NCI-H446 (cell line): ENCODE data around the gene ADGRL3.

Experiments
- DNase-seq, 2 experiments: peaks; one replicate each; lab custom pipeline; 2025; lab: John Stamatoyannopoulos, UW

The ADGRL3 gene

DNA sequence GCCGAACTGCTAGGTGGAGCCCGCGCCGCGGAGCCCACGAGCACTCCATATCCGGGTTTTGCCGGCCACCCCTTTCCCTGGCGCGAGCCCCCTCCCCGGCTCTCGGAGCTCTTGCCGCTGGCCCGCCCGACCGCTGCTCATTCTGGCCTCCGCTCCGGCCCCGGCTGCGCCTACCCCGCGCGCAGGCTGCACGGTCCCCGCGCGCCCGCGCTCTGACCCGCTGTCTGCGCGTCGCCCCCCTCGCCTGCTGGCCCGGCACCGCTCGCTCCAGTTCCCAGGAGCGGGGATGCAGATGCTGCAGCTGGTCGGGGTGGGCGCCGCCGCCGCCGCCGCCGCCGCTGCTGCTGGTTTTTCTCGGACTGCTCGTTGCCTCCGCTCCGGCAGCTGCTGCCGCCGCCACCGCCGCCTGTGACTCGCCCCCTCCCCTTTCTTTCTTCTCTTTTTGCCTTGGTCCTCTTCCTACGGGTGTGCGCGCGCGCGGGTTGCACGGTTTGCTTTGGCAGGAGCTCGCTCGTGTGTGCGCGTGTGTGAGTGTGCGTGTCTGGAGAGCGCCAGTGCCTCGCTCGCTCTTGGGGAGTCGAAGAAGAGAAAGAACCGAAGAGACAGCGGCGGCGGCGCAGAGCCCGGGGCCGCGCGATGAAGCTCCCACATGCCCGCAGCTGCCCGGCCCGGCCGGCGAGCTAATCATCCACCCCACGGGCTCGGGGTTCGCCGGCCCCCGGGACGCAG is at the start of gene ADGRL3:
TSS of gene ADGRL3 (plus strand) at position 140 of the 729 bp plus-strand sequence.
- peak; percentile 56 to 72 for DNase-seq

DNA sequence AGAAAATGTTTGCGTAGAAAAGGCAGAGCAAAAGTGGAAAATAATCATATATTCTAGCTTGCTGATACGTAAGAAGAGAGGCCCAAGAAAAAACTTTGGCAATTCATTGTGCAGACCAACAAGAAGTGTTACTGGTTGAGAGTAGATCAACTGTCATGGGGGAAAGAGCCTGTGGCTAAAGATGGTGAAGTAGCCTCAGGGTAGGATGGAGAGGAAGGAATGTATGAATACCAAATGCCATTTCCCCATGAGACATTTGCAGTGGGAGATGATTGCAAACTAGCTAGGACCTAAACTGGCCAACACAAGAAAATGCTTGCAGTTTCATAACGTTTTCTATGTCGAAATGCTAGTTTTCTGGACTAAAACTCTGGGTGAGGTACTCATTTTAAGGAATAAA is 47.7 kb upstream of the ADGRL3 start:
- no peak for DNase-seq

DNA sequence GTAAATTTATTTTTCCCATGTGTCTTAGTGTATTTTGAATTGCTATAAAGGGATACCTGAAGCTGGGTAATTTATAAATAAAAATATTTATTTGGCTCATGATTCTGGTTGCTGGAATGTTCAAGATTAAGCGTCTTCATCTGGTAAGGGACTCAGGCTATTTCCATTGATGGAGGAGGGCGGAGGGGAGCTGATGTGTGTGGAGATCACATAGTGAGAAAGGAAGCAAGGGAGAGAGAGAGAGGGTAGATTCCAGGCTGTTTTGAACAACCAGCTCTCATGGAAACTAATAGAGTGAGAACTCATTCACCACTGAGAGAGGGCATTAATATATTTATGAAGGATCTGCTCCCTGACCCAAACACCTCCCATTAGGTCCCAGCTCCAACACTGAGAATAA is 39.6 kb upstream of the ADGRL3 start:
- DNase-seq, result no peak

DNA sequence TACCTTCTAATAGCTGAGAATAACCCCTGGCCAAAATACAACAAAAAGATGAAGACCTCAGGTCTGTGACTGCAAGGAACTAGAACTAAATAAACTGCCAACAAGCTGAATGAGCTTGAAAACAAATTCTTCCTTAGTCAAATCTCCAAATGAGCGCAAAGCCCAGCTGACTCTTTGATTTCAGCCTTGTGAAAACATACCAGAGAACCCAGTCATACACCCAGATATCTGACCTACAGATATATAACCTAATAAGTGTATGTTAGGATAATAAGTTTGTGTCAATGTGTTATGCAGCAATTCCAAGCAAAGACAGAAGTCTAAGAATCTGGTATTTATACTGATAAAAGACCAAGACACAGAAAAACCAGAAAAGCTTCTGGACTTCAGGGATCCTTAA is 38.0 kb upstream of the ADGRL3 start:
- no peak for DNase-seq

DNA sequence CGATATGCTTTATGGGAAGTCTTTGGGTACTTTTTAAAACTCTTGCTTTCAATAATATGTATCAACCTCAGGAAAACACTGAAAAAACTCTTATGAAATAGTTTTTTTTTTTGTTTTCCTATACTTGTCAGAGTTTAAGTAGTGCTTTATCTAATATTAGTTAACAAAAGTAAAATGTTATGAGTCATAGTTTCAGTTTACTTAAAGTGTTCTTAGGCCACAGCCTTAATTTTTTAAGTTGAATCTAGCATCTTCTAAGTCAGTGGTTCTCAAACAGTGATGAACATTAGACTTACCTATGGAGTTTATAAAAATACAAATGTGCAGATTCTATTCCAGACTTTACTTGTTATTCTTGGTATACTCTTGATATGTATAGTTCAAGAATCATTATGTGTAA is 26.3 kb upstream of the ADGRL3 start:
- DNase-seq, result no peak

DNA sequence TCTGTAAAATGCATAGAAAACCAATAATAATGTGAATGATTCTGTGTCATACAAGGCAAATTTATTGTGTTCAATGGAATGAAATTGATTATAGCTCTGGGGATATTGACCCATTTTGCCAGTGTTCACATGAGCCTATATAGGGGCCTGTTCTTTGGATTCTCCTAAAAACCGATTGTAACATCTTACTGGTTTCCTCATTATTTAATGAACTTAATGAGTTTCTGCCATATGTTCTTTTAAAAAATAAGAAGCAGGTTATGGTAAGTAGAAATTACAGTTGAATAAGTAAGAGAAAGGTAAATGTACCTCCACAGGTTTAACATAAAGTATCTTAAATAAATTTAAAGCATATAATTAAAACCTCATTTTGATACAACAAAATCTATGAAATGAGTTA is 24.6 kb upstream of the ADGRL3 start:
- no peak for DNase-seq

DNA sequence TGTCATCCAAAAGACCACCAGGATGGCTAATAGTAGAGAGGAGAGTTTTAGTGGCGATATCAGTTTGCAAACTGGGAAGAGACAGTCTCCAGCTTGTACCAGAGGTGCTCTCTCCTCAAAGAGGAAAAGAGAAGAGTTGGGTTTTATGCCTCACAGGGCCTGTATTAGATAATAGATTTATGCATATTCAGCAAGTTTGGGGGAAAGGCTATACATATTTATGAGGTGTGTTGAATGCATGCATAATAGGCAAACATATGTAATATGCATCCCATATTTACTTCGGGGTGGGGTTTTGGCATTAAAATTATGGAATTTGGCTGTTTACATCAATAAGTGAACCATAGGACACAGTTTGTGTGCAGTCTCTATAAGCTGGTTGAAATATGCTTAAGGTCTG is 22.8 kb upstream of the ADGRL3 start:
- no peak for DNase-seq

DNA sequence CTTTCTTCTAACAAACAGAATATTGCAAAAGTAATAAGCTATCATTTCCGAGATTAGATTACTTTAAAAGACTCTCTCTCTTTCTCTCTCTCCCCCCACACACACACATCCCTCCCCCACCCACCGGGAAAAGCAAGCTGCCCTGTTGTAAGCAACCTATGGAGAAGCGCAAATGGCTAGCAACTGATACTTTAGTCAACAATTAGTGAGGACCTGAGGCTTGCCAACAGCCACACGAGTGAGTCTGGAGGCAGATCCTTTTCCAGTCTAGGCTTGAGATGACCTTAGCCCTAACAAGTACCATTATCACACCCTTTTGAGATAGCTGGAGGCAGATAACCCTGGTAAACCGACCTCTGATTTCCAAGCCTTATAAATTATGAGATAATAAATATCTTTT is 19.7 kb upstream of the ADGRL3 start:
- no peak for DNase-seq

DNA sequence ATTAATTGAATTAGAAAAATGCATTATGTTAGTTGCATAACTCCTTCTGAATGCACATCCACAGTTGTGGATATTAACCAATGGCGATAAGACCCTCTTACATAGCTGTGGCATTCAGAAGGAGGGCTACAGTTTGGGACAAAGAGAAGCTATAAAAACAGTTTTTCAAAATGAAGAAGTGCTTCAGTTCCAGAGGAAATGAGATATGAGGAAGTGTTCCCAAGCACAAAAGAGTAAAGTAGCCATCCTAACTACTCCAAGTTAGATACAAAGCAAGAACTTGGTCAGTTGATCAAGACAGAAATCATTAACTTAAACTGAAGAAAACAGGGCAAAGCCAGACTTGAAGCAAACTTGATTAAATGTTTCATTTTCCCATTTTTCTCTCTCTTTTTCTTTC is 17.2 kb upstream of the ADGRL3 start:
- DNase-seq, result no peak

DNA sequence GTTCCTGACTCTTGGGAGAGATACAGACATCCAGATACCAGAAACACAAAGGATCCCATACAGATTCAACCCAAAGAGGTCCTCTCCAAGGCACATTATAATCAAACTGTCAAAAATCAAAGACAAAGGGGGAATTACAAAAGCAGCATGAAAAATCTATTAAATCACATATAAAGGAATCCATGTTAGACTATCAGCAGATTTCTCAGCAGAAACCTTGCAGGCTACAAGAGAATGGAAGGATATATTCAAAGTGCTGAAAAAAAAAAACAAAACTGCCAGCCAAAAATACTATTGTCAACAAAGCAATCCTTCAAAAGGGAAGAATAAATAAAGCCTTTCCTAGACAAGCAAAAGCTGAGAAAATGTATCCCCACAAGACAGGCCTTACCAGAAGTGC is 14.8 kb upstream of the ADGRL3 start:
- no peak for DNase-seq

DNA sequence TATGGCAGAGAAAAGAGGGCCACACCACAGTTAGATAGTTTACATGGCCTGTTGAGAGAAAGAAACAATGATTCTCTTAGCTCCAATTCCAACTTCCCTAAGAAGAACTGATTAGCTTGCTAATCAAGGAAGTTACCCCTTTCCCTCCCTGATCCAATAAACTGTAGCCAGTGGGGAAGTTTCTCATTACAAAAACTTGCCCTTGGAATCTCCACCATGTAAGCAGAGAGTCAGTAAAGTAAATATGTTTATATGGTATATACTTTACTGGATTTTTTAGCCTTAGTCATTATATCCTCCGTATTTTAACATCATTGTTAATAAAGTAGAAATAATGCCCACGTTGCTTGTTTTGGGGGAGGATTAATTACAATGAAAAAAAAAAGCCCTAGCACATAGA is 7.7 kb upstream of the ADGRL3 start:
- DNase-seq, result no peak

DNA sequence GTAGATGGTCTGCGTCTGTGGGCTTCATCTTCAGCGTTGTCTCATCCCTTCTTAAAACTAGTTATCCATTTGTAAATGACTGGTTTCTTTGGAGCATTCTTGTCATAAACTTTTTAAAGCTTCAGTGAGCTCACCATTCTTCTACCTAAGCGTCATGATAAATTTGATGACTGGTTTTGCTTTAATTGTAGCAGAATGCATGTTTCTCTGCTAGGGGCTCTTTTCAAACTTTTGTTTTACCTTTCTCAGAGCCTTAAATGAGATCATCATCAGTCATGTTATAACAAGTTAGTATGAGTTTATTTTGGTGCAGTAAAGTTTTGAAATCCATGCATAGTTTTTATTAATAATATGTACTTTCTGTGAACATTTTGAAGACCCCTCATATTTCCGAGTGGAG is 6.3 kb upstream of the ADGRL3 start:
- no peak for DNase-seq

DNA sequence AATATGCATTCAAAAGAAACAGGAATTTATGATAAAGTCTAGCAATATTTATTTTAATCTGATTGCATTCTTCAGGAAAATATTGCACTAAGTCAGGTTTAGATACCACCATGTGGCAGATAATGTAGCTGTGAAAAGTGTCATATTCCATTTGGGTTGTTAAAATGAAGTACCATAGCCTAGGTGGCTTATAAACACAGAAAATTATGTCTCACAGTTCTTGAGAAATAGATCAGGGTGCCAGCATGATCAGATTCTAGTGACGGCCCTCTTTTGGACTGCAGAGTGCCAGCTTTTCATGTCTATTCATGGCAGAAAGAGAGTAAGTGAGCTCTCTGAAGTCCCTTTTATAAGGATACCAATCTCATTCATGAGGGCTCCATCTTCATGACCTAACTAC is 5.6 kb upstream of the ADGRL3 start:
- no peak for DNase-seq

DNA sequence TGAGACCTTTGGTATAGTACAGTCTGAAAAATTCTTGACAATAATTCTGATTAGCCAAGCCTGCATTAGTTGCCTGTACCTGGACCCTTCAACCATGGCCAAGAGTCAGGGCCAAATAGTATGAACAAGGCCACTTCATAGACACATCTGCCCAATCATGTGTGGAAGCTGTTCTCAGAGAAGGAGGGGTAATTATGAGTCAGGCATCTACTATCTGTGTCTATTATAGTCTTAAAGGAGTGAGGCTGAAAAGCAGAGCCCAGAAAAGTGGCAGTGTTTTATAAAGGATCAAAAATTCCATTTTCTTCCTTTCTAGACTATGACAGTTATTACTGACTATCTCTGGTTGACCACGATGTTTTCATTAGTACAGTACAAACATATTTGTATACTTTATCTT is 5.0 kb upstream of the ADGRL3 start:
- DNase-seq, result no peak

DNA sequence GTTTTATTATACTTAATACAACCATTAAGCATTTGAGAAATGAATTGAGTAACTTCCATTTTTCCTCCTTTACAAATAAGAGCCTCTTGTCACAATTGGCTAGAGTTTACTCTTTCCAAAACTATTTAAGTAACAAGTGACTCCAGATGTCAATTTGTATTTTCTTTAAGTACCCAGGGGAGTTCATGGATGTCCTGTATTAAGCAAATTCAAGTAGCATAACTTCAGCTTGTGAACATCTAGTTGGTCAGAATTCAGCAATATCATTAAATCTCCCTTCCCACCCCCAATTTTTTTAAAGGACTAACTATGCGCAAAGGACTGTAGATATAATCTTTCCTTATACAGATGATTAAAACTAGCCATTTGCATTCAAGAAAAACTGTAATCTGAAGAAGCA is 1.4 kb upstream of the ADGRL3 start:
- DNase-seq, result no peak

DNA sequence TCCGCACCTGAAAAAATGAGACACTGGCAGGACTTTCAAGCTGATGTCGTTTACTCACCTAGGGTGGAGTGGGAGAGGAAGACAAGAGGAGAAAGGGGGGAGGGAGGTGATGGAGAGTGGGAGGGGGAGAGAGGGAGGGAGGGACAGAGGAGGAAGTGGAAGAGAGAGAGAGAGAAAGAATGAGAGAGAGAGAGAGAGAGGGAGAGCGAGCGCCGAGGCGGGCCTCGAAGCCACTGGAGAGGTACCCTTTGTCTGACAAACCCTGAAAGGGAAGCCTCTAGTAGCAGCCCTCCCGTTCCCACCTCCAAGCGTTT is 296 bp upstream of the ADGRL3 start:
- no peak for DNase-seq

DNA sequence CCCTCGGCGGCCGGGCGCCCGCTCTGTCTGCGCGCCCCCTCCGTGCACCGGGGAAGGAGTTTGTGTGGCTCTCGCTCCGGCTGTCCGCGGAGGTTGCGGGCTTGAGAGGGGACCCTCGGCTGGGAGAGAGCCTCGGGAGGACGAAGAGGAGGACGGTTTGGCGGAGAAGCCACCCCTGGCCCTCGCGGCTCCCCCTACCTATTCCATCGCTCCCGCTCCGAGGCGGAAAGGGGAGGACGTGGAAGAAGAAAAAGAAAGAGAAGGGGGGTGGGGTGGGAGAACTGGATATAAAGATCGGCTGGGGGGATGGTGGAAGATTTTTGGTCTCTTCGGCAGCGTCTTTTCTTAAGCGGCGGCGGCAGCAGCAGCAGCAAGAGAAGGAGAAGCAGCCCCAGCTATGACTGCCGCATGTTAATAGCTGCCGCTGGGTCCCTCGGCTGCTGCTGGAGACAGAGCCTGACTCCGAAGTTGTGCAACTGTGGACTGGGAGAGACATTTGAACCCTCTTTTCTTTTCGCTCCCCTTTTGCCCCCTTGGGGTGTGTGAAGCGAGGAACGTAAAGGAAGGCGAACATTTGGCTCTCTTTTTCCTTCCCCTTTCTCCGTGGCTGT is 895 bp downstream of the ADGRL3 start:
- peak; percentile 28 to 31 for DNase-seq

DNA sequence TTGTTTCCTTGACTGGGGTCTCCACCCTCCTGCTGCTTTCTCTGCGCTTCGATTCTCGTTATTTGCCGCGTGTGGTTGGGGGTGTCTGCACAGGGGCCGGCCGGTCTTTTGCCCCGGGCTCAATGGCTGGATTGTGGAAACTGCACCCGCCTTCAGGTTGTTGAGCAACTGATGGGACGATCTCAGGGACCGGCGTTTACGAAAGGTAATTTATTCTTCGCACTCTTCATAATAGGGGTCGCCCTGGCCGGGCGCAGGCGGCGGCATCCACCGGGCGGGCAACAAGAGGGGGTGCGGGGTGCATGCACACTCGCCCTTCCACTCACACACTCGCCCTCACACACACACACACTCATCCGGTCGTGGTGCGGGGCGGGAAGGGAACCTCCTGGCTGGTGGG is 1.4 kb downstream of the ADGRL3 start:
- no peak for DNase-seq

DNA sequence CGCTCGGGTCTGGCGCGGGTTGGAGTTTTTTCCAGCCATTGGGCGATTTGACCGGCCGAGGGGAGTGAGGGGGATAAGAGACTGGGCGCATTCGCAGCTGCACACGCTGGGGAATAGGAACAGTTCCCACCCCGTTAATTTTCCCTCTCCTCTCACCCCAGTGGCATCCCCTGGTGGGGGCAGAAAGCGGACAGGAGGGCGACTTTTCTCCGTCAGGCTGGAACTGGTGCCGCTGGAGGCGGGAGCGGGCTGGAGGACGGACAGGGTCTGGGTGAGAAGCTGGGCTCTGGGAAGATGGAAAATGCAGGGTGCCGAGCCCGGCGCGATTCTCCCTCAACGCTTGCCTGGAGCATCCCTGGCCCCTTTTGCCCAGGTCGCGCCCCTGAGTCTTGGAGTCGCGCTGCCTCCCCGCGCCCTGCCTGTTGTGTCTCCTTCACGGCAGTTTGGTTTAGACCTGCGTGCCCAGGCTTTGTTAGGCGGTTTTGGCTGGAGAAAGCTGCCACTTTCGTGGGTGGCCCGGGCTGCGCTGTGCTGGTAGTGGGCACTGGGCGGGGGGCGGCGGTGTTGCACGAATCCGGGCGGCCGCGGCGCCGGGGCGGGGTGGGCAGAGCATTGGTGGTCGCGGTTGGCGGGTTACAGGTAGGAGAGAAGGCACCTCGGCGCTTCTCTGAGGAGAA is 2.0 kb downstream of the ADGRL3 start:
- peak in 1 of 2 experiments; percentile 34 for DNase-seq

DNA sequence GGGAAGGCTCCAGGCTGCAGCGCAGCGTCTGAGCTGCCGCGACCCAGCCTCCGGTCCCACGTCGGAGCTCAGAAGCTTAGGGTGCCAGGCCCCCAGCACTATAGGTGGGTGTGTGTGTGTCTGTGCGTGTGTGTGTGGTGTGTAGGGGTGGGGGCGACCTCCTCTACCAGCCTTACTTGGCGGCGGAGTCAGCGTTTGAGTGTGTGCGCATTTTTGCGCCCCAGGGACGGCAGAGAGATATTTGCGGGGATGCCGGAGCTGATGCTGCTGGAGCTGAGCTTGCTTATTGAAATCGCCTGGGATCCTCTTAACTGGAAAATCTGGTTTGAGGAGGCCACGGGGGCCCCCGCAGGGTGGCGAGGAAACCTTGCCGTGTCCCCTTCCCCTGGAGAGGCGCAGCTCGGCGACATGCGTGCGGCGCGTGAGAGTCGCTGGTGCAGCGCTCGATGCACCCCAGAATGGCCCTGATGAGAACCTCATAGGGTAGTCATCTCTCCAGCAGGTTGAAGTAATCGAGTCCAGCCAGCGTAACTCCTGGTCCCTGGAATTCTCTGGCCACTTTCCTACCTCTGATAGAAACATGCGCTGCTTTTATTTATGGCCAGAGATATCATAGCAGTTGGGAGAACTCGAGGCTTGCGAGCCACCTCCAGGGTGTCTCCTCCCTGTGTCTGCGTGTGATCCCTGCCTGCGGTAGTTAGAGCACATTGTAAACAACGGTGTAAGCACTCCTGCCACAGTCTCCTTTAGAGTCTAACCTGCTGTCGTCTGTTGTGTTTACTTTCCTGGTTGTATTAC is 2.7 kb downstream of the ADGRL3 start:
- peak; percentile 21 to 32 for DNase-seq

DNA sequence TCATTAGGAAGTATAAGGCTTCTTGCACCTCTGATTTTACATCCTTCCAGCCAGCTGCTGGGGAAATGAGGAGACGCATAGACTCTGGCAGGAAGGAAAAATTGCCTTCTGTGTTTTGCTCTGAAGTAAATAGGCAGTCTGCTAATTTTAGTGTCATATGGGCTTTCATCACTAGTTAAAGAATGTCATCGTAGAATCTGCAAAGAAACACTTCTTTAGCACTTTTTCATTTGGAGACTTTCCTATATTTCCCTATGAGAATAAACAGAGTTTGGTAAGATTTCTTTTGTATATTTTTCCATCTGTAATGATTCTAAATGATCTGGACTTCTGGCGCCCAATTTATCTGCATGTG is 3.3 kb downstream of the ADGRL3 start:
- no peak for DNase-seq

DNA sequence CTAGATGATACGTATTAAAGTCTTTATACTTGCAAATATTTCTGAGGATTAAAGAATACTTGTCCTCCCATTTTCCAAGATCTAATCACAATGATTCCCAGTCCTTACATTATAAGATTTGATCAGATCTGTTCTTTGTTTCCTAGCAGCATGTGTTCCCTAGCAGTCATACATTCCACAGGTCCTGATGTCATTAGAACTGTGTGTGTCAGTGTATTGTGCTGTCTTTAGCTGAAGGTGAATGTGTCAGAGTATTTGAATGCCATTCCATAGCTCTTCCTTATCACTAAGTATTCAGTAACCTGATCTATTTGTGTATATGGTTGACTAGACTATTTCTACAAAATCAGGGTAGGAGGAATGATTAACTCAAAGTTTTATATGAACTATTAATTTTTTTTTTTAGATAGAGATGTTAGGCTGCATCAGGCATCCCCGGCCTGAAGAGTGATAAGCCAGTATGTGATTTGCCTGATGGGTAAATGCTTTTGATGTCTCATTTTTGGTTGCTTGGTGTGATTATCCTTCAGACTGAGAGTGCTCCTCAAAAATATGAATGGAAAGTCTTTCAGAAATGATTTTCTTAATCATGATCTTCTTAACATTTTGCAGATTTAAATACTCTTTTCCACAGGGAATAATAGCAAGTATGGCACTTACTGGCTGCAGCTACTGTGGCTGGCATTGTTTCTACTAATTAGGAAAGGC is 4.4 kb downstream of the ADGRL3 start:
- DNase-seq, result peak in 1 of 2 experiments; percentile 10
